MCF 10A (cell line): ENCODE data around the gene ANAPC1. TPM values are rescaled to one million over a fixed set of nuclear protein-coding genes. Genes with fewer than 3 reads are reported as not detected.

Experiments used
- BruUV-seq: library from RNA; stranded (reverse); fragments of 400-500 nt; replicated peaks from 2 replicates; lab custom pipeline; 2021; lab: Mats Ljungman, UMichigan
- CTCF ChIA-PET: fragments of 300-600 bp; sonication (Branson Sonifier 250); formaldehyde crosslinking; extraction: SDS; loops from one replicate; lab custom pipeline; 2021; ENCODE audit warnings: antibody characterized with exemption, inconsistent platforms; lab: Yijun Ruan, JAX
- POLR2A ChIA-PET: fragments of 300-600, 350-650 bp; sonication (Branson Sonifier 250); formaldehyde crosslinking; extraction: SDS; loops from one replicate; lab custom pipeline; 2020; ENCODE audit warnings: antibody characterized with exemption, inconsistent platforms; lab: Yijun Ruan, JAX
- DNase-seq: peaks from one replicate; pipeline ENCODE4 v3.0.0-alpha.2; 2018; ENCODE audit not compliant: unreplicated experiment
- H3K27ac Mint-ChIP-seq: one replicate; pipeline ENCODE4 v1.8.0; 2022; ENCODE audit warnings: mild to moderate bottlenecking, low read depth, mixed read lengths; ENCODE audit not compliant: unreplicated experiment
- H3K27me3 Mint-ChIP-seq: one replicate; pipeline ENCODE4 v1.8.0; 2022; ENCODE audit warnings: mixed read lengths; ENCODE audit not compliant: insufficient read depth, unreplicated experiment
- H3K36me3 Mint-ChIP-seq: one replicate; pipeline ENCODE4 v1.8.0; 2022; ENCODE audit warnings: mild to moderate bottlenecking, moderate library complexity, mixed read lengths; ENCODE audit not compliant: insufficient read depth, unreplicated experiment
- H3K4me1 Mint-ChIP-seq: one replicate; pipeline ENCODE4 v1.8.0; 2022; ENCODE audit warnings: mixed read lengths; ENCODE audit not compliant: insufficient read depth, unreplicated experiment
- H3K4me3 Mint-ChIP-seq: one replicate; pipeline ENCODE4 v1.8.0; 2022; ENCODE audit warnings: mild to moderate bottlenecking, moderate library complexity, mixed read lengths; ENCODE audit not compliant: unreplicated experiment
- H3K9me3 Mint-ChIP-seq: one replicate; pipeline ENCODE4 v1.8.0; 2022; ENCODE audit warnings: mixed read lengths; ENCODE audit not compliant: unreplicated experiment
- CTCF ChIP-seq: fragments of 200-600 bp; IDR thresholded peaks from one replicate; pipeline ENCODE4 v1.8.0; 2022; ENCODE audit warnings: antibody characterized with exemption, mild to moderate bottlenecking; ENCODE audit not compliant: unreplicated experiment
- intact Hi-C: fragments of 100-400 bp; cut with micrococcal nuclease; formaldehyde crosslinking; loops from 2 replicates; pipeline ENCODE4 v1.14.1; 2022
- total RNA-seq: library from RNA; stranded (reverse); gene quantifications from 2 replicates; pipeline ENCODE4 v1.2.3, GENCODE V29; 2022

ANAPC1 gene
- total RNA-seq, 1 experiment from 2014 or later: 66.1 TPM

GRCh38 chr2:111897924-111898702 lies 14.1 kb upstream of the ANAPC1 start, which contains the start of gene MERTK:
MERTK (plus strand) TSS chr2:111898607; CDS start chr2:111898736, 129 bp downstream.
- BruUV-seq: no TSS peak
- CTCF ChIA-PET: interaction anchor here (0.7 to 2.8 kb wide), 2 partner anchors 10 to 148 kb away, joined by 3 to 17 read pairs; no protein-coding TSS in a partner anchor
- intact Hi-C loops: loop anchor here (1.0 kb wide), 1 partner anchor 150 kb away; no protein-coding TSS in a partner anchor
- POLR2A ChIA-PET: no interaction called here
- peak; percentile 43 for TF ChIP-seq CTCF
- H3K9me3 Mint-ChIP-seq: no peaks in the 10 kb centered on the region
- DNase-seq: peak; percentile 44
- peaks cover 19% of the 10 kb centered on the region for H3K4me1 Mint-ChIP-seq
- peaks cover 32% of the 10 kb centered on the region for H3K27me3 Mint-ChIP-seq
- H3K4me3 Mint-ChIP-seq: peak within 1 kb of the TSS; percentile 74
- no peaks in the 10 kb centered on the region for H3K36me3 Mint-ChIP-seq
- no peak within 1 kb of the TSS for H3K27ac Mint-ChIP-seq

- Mint-ChIP-seq H3K4me1 (peaks cover 19% of the 10 kb centered on the region), H3K27ac (no peak overlapping the region), H3K27me3 (peaks cover 27% of the 10 kb centered on the region), H3K4me3 (peak overlapping the region; percentile 74), H3K9me3 (no peaks in the 10 kb centered on the region), H3K36me3 (no peaks in the 10 kb centered on the region)
- DNase-seq: no peak
- ChIA-PET CTCF (interaction anchor here (0.7 to 2.8 kb wide), 2 partner anchors 10 to 149 kb away, joined by 3 to 17 read pairs; no protein-coding TSS in a partner anchor), POLR2A (no interaction called here)
- intact Hi-C loops: no loop called here
- BruUV-seq: no TSS peak
- no peak for TF ChIP-seq CTCF
These were observed 13.6 kb upstream of the ANAPC1 start for GRCh38 chr2:111897630-111897923.

GRCh38 chr2:111896576-111896975 lies 12.6 kb upstream of the ANAPC1 start:
- no peak for TF ChIP-seq CTCF
- H3K4me1 Mint-ChIP-seq: peaks cover 19% of the 10 kb centered on the region
- BruUV-seq: no TSS peak
- intact Hi-C loops: no loop called here
- ChIA-PET POLR2A (interaction anchor here (0.8 to 1.9 kb wide), 3 partner anchors 9 to 137 kb away, joined by 3 to 5 read pairs (median 5); partner anchors contain the start of gene ANAPC1), CTCF (interaction anchor here (2.3 to 2.8 kb wide), 2 partner anchors 9 to 151 kb away, joined by 15 to 17 read pairs; no protein-coding TSS in a partner anchor)
- peak; percentile 71 for DNase-seq
- H3K9me3 Mint-ChIP-seq: no peaks in the 10 kb centered on the region
- H3K4me3 Mint-ChIP-seq: no peak overlapping the region
- peaks cover 20% of the 10 kb centered on the region for H3K27me3 Mint-ChIP-seq
- no peak overlapping the region for H3K27ac Mint-ChIP-seq
- H3K36me3 Mint-ChIP-seq: no peaks in the 10 kb centered on the region

GRCh38 chr2:111896024-111896423 lies 12.0 kb upstream of the ANAPC1 start:
- ChIA-PET POLR2A (interaction anchor here (0.8 to 1.9 kb wide), 4 partner anchors 8 to 137 kb away, joined by 3 to 5 read pairs (median 4); partner anchors contain the start of gene ANAPC1), CTCF (interaction anchor here (2.3 to 2.8 kb wide), 2 partner anchors 8 to 152 kb away, joined by 15 to 17 read pairs; no protein-coding TSS in a partner anchor)
- no peak overlapping the region for H3K4me3 Mint-ChIP-seq
- intact Hi-C loops: no loop called here
- TF ChIP-seq CTCF: no peak
- no peaks in the 10 kb centered on the region for H3K36me3 Mint-ChIP-seq
- no peaks in the 10 kb centered on the region for H3K9me3 Mint-ChIP-seq
- H3K27me3 Mint-ChIP-seq: peaks cover 19% of the 10 kb centered on the region
- H3K27ac Mint-ChIP-seq: no peak overlapping the region
- DNase-seq: no peak
- peaks cover 19% of the 10 kb centered on the region for H3K4me1 Mint-ChIP-seq
- no TSS peak for BruUV-seq
